OCI-LY7 (cell line): ENCODE results near the gene LBR. TPM values are rescaled to one million over a fixed set of nuclear protein-coding genes. Genes with fewer than 3 reads are reported as not detected.

Experiments used
- BruUV-seq: library from RNA; stranded (reverse); fragments of 400-500 nt; replicated peaks from 2 replicates; lab custom pipeline; 2021; lab: Mats Ljungman, UMichigan
- CTCF ChIA-PET: fragments of 300-600 bp; sonication (Branson Sonifier 250); formaldehyde crosslinking; loops from one replicate; lab custom pipeline; 2022; ENCODE audit warnings: antibody characterized with exemption; ENCODE audit not compliant: unreplicated experiment; lab: Charles Lee
- POLR2A ChIA-PET: fragments of 300-600 bp; sonication (Branson Sonifier 250); formaldehyde crosslinking; loops from one replicate; lab custom pipeline; 2022; ENCODE audit warnings: antibody characterized with exemption; lab: Charles Lee
- DNase-seq: peaks from one replicate; pipeline ENCODE4 v3.0.0-alpha.2; 2015; ENCODE audit warnings: low spot score
- H2AFZ ChIP-seq: fragments of 200-600 bp; sonication (generic), shearing (Covaris generic); 2 replicates; pipeline ENCODE4 v1.6.1; 2014; ENCODE audit warnings: mild to moderate bottlenecking, antibody characterized with exemption, low read length, moderate library complexity
- H3K27ac ChIP-seq: fragments of 200-600 bp; sonication (generic); 2 replicates; pipeline ENCODE4 v1.5.1; 2014; ENCODE audit warnings: mixed run types, low read depth, mild to moderate bottlenecking, moderate library complexity, low read length, inconsistent platforms; ENCODE audit not compliant: poor library complexity, severe bottlenecking
- H3K36me3 ChIP-seq: fragments of 200-600 bp; sonication (generic); 2 replicates; pipeline ENCODE4 v1.6.1; 2014; ENCODE audit warnings: mild to moderate bottlenecking, antibody characterized with exemption, low read length, moderate library complexity, mixed read lengths; ENCODE audit not compliant: insufficient read depth
- H3K4me1 ChIP-seq: fragments of 200-600 bp; sonication (generic); 2 replicates; pipeline ENCODE4 v1.5.1; 2014; ENCODE audit warnings: mild to moderate bottlenecking, low read length; ENCODE audit not compliant: insufficient read depth, poor library complexity, severe bottlenecking
- H3K4me2 ChIP-seq: fragments of 200-600 bp; sonication (generic); 2 replicates; pipeline ENCODE4 v1.6.1; 2014; ENCODE audit warnings: mild to moderate bottlenecking, low read length
- H3K4me3 ChIP-seq: fragments of 200-600 bp; sonication (generic); 2 replicates; pipeline ENCODE4 v1.5.1; 2014; ENCODE audit warnings: mild to moderate bottlenecking, low read depth, low read length; ENCODE audit not compliant: poor library complexity, severe bottlenecking
- H3K79me2 ChIP-seq: fragments of 200-600 bp; sonication (generic); 2 replicates; pipeline ENCODE4 v1.6.1; 2016; ENCODE audit warnings: low read depth, mild to moderate bottlenecking, low read length, moderate library complexity, mixed read lengths; ENCODE audit not compliant: insufficient read depth
- H3K9me2 ChIP-seq: fragments of 200-600 bp; sonication (generic); 2 replicates; pipeline ENCODE4 v1.6.1; 2016; ENCODE audit warnings: mild to moderate bottlenecking, low read length, mixed read lengths; ENCODE audit not compliant: insufficient read depth
- H3K9me3 ChIP-seq: fragments of 200-600 bp; sonication (generic); 2 replicates; pipeline ENCODE4 v1.6.1; 2014; ENCODE audit warnings: mild to moderate bottlenecking, mixed run types, low read length, mixed read lengths
- H4K20me1 ChIP-seq: fragments of 200-600 bp; sonication (generic); 2 replicates; pipeline ENCODE4 v1.6.1; 2014; ENCODE audit warnings: mild to moderate bottlenecking, antibody characterized with exemption, low read length, moderate library complexity, mixed read lengths; ENCODE audit not compliant: insufficient read depth
- CTCF ChIP-seq: fragments of 200-600 bp; sonication (generic); conservative IDR thresholded peaks from 2 replicates; pipeline ENCODE4 v1.5.1; 2014; ENCODE audit warnings: mild to moderate bottlenecking, antibody characterized with exemption, low read length, moderate library complexity, mixed read lengths
- EZH2phosphoT487 ChIP-seq: fragments of 200-600 bp; sonication (generic); IDR thresholded peaks from 2 replicates; pipeline ENCODE4 v1.6.1; 2018; ENCODE audit warnings: low read depth, borderline replicate concordance, mild to moderate bottlenecking, mixed run types, antibody characterized with exemption, low read length, moderate library complexity, mixed read lengths
- intact Hi-C: fragments of 100-400 bp; cut with micrococcal nuclease; formaldehyde crosslinking; loops from one replicate; pipeline ENCODE4 v1.10.0; 2022; ENCODE audit not compliant: unreplicated experiment
- total RNA-seq, 2 experiments: library from RNA; depleted of rRNA in 1 of 2; stranded (reverse); fragments of >200 nt in 1 of 2; shearing (Covaris generic) in 1 of 2; gene quantifications; 2 replicates each; pipeline ENCODE4 v1.2.3, GENCODE V29; 2014 to 2022

LBR gene
- total RNA-seq, 2 experiments from 2014 or later = 117 to 288 TPM

DNA sequence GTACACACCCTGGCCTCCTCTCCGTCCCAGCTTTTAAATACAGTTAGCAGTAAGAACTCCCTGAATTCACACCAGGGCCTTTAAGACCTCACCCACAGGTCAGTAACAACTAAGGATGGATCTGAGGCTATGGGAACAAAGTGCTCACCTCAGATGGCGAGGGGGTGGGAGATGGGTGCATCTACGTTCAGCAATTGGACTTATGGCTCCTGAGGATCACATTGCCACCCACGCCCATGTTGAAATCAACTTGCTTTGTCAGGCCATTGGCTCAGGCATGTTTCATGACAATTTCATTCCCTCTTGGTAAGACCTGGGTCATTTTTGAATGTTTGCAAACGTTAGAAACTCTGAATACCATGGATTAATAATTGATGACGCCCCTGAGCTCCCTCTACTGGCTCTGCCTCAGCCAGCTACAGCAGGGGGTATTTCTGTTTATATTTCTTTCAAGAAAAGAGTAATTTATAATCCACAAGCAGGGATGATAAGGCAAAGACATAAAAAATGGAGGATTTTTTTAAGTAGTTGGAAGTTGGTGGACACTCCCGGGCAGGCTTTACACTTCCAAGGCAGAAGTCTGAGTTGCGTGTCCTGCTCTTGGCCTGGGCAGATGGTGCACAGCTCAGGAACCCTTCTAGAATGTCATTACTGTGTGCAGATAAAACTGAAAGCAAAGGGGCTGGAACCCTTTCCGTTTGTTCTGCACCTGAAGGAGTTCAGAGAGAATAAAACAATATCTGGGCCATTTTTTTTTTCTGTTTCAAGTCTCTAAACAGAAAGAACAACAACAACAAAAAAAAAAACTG lies 13.7 kb upstream of the LBR start:
- Histone ChIP-seq H4K20me1 (no peaks in the 10 kb centered on the region), H3K36me3 (no peaks in the 10 kb centered on the region), H3K4me2 (peak overlapping the region; percentile 73), H3K4me3 (peak overlapping the region; percentile 26), H3K4me1 (peaks cover 94% of the 10 kb centered on the region), H3K79me2 (no peaks in the 10 kb centered on the region), H3K9me2 (no peaks in the 10 kb centered on the region), H3K27ac (peak overlapping the region; percentile 84), H2AFZ (peak overlapping the region; percentile 89), H3K9me3 (no peaks in the 10 kb centered on the region)
- CTCF ChIA-PET = interaction anchor here (0.8 to 2.4 kb wide), 5 partner anchors 7 to 26 kb away, joined by 3 to 8 read pairs (median 4); no protein-coding TSS in a partner anchor
- POLR2A ChIA-PET = interaction anchor here (0.7 to 9.5 kb wide), 9 partner anchors 12 to 486 kb away, joined by 3 to 242 read pairs (median 3); partner anchors contain the start of genes LBR and SRP9
- intact Hi-C loops = no loop called here
- peak; percentile 68 for DNase-seq
- TF ChIP-seq CTCF = peak; percentile 96
- TF ChIP-seq EZH2phosphoT487 = no peak
- no TSS peak for BruUV-seq

DNA sequence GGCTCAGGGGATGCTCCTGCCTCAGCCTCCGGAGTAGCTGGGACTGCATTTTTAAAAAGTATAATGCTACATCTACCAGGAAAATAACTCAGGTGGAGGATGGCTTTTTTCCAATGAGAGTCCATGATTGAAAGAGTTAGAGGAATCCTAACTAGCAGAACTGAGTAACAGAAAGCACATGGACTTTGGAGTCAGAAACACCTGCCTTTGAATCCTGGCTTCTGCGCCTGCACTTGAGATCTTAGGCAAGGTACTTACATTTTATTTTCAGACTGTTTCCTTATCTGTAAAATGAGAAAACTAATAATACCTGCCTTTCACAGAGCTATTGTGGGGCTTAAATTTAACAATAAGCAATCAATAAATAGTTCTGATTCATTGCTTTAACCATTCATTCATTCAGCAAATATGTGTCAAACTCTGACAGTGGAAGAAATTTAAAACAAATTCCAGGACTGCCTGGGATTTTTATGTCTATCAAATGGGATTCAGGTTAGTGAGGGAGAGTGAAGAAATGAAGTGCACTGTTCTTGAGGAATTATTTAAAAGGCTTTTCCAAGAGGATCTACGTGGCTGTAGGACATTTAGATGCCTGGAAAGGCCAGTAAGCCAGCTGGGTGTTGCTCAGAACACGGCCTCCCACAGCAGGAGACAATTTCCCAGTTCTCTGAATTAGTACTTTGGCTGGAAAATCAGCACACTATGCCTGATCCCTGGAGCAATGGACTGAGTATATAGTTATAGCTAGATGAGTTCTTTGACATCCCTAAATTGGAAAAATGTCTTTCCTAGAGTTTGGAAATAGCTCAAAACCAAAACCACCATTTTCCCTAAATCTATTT lies 12.8 kb upstream of the LBR start:
- H2AFZ ChIP-seq = peak overlapping the region; percentile 89; the same call in 1 of the 2 replicates
- intact Hi-C loops = no loop called here
- POLR2A ChIA-PET = interaction anchor here (0.5 to 9.5 kb wide), 16 partner anchors 11 to 1056 kb away, joined by 3 to 242 read pairs (median 4); partner anchors contain the start of genes LBR and SRP9

More for the DNA sequence above, 12.8 kb upstream of the LBR start:
- no peaks in the 10 kb centered on the region for H3K36me3 ChIP-seq
- H4K20me1 ChIP-seq = no peaks in the 10 kb centered on the region
- peak overlapping the region; percentile 84 for H3K27ac ChIP-seq
- no peak overlapping the region for H3K4me3 ChIP-seq
- BruUV-seq = no TSS peak
- peak overlapping the region; percentile 73 for H3K4me2 ChIP-seq
- H3K9me2 ChIP-seq = no peaks in the 10 kb centered on the region
- TF ChIP-seq EZH2phosphoT487 (no peak), CTCF (no peak)
- H3K4me1 ChIP-seq = peaks cover 94% of the 10 kb centered on the region
- CTCF ChIA-PET = interaction anchor here (0.6 to 2.4 kb wide), 5 partner anchors 9 to 27 kb away, joined by 3 to 8 read pairs (median 4); no protein-coding TSS in a partner anchor
- no peaks in the 10 kb centered on the region for H3K79me2 ChIP-seq
- no peak for DNase-seq
- no peaks in the 10 kb centered on the region for H3K9me3 ChIP-seq
